NB4 (cell line): Measurements from ENCODE around the gene ADAM17.

Source experiments
- DNase-seq: peaks from one replicate; pipeline ENCODE4 v3.0.0; 2010; ENCODE audit warnings: low read depth
- H3K4me3 ChIP-seq: one replicate; pipeline ENCODE4 v1.5.1; 2011; ENCODE audit warnings: mild to moderate bottlenecking, low read depth, low read length, moderate library complexity
- CTCF ChIP-seq: IDR thresholded peaks from one replicate; pipeline ENCODE4 v1.5.1; 2012; ENCODE audit warnings: low read depth, low read length
- MAX ChIP-seq: IDR thresholded peaks from 2 replicates; pipeline ENCODE4 v1.6.1; 2011; ENCODE audit warnings: low read depth, low read length
- MYC ChIP-seq: IDR thresholded peaks from 2 replicates; pipeline ENCODE4 v1.6.1; 2011; ENCODE audit warnings: low read depth, low read length
- POLR2A ChIP-seq: IDR thresholded peaks from 2 replicates; pipeline ENCODE4 v1.6.1; 2011; ENCODE audit warnings: mild to moderate bottlenecking; ENCODE audit not compliant: insufficient read length; ENCODE audit errors: extremely low read depth

ADAM17 gene

GRCh38 chr2:9490789-9491188 lies 64.8 kb downstream of the ADAM17 start:
- TF ChIP-seq POLR2A (no peak), MAX (no peak), CTCF (no peak), MYC (no peak)
- DNase-seq: no peak
- H3K4me3 ChIP-seq: no peak overlapping the region

- DNase-seq: no peak
- no peak for TF ChIP-seq MAX
- TF ChIP-seq MYC: no peak
- no peak for TF ChIP-seq CTCF
- no peak overlapping the region for H3K4me3 ChIP-seq
These were observed 66.8 kb downstream of the ADAM17 start for GRCh38 chr2:9488583-9489547.

GRCh38 chr2:9484533-9484932 lies 71.1 kb downstream of the ADAM17 start:
- TF ChIP-seq MAX: no peak
- no peak for TF ChIP-seq POLR2A
- no peak for TF ChIP-seq CTCF
- TF ChIP-seq MYC: no peak
- no peak overlapping the region for H3K4me3 ChIP-seq
- no peak for DNase-seq

GRCh38 chr2:9483107-9483506 lies 72.5 kb downstream of the ADAM17 start:
- no peak overlapping the region for H3K4me3 ChIP-seq
- DNase-seq: no peak
- TF ChIP-seq MAX (no peak), POLR2A (no peak), CTCF (no peak), MYC (no peak)

- no peak overlapping the region for H3K4me3 ChIP-seq
- no peak for DNase-seq
- no peak for TF ChIP-seq MAX
- TF ChIP-seq CTCF: no peak
- no peak for TF ChIP-seq MYC
- no peak for TF ChIP-seq POLR2A
These were observed 75.5 kb downstream of the ADAM17 start for GRCh38 chr2:9480157-9480556.
